ENCODE results near the gene LOXL1. TPM values are rescaled to one million over a fixed set of nuclear protein-coding genes. Genes with fewer than 3 reads are reported as not detected.

LOXL1 gene
- polyA plus RNA-seq, 1 of the 3 experiments (the other 2 are of a cell fraction), result 50.3 TPM

DNA sequence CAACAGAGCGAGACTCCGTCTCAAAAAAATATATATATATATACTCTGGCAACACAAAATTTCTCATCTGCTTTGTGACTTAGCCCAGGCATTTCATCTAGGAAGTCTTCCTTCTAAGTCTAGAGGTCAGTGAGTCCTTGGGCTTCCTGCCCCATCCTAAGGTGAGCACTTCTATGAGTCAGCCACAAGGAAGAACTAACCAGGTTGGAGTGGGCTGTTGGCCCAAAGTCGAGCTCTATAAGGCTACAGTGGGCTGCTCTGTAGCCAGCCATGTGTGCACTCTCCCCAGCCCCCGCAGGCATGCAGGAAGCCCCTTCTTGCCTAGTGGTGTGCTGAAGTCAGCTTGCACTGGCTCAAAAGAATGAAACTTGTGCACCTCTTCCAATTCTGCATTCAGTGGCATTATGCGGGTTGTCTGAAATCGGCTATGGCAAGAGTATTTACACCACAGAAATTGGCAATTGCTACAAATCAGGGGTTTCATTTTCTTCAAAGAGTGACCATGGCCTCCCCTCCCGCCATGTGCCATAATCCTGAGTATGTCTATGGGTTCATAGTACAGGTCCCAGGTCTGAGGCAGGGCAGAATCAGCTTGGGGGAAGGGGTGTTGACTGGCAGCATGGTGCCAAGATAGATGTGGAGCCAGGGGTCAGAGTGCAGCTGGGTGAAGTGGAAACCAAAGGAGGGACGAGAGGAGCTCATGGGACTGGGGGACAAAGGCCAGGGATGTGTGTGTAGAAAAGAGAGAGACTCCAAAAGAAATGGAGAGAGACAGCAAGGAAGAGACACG is 22.0 kb upstream of the LOXL1 start:
- H3K27me3 ChIP-seq (ENCODE audit: insufficient read depth), result no peaks in the 10 kb centered on the region
- H3F3A ChIP-seq (replicated peaks; ENCODE audit: insufficient read depth), result no peaks in the 10 kb centered on the region
- H3K36me3 ChIP-seq (replicated peaks in 1 of 2; ENCODE audit: control insufficient read depth in 1 of 2, insufficient read depth in 2 of 2, low read length in 1 of 2), result no peaks in the 10 kb centered on the region
- H3K9me3 ChIP-seq, result no peaks in the 10 kb centered on the region
- H3K79me2 ChIP-seq (ENCODE audit: insufficient read depth), result no peaks in the 10 kb centered on the region
- 88% methylated on average over 8 of the region's 9 CpGs for WGBS (ENCODE audit: low lambda C conversion rate)
- no peak overlapping the region for H3K27ac ChIP-seq (ENCODE audit: low read depth in 2 of 2, low read length in 1 of 2)
- H3K9ac ChIP-seq, result no peak overlapping the region
- DNase-seq, result no peak
- ChIA-PET CTCF (interaction anchor here (1.1 to 13.4 kb wide), 3 partner anchors 9 to 204 kb away, joined by 4 to 148 read pairs (median 93); partner anchors contain the start of gene TBC1D21), POLR2A (no interaction called here)
- H3K4me2 ChIP-seq, result no peak overlapping the region
- peaks cover 10 to 12% of the 10 kb centered on the region in 2 experiments; a peak in 2 of 4 replicates for H3K4me1 ChIP-seq (ENCODE audit: control insufficient read depth in 1 of 2, insufficient read depth in 2 of 2, low read depth in 1 of 2, low read length in 1 of 2)
- no peak overlapping the region for H2AFZ ChIP-seq (ENCODE audit: low read depth)
- TF ChIP-seq SIN3A (IDR thresholded peaks at IDR 0.05; ENCODE audit: borderline replicate concordance, low read depth, low read length) (no peak), FOSL2 (IDR thresholded peaks at IDR 0.05; ENCODE audit: borderline replicate concordance, low read depth) (no peak), RAD21 (IDR thresholded peaks at IDR 0.05; ENCODE audit: low read length) (no peak), SMC3 (IDR thresholded peaks at IDR 0.05; ENCODE audit: low read depth, low read length) (no peak), MXI1 (IDR thresholded peaks at IDR 0.05; ENCODE audit: low read depth, low read length) (no peak), EZH2phosphoT487 (IDR thresholded peaks at IDR 0.05; ENCODE audit: borderline replicate concordance, low read depth) (no peak), RCOR1 (IDR thresholded peaks at IDR 0.05; ENCODE audit: low read length) (no peak), GABPA (IDR thresholded peaks at IDR 0.05; ENCODE audit: low read depth) (no peak), TEAD4 (IDR thresholded peaks at IDR 0.05; ENCODE audit: borderline replicate concordance, insufficient read depth) (no peak), YY1 (IDR thresholded peaks at IDR 0.05; ENCODE audit: low read depth) (no peak), JUND (IDR thresholded peaks at IDR 0.05) (no peak)
- TF ChIP-seq, protein P1, sequence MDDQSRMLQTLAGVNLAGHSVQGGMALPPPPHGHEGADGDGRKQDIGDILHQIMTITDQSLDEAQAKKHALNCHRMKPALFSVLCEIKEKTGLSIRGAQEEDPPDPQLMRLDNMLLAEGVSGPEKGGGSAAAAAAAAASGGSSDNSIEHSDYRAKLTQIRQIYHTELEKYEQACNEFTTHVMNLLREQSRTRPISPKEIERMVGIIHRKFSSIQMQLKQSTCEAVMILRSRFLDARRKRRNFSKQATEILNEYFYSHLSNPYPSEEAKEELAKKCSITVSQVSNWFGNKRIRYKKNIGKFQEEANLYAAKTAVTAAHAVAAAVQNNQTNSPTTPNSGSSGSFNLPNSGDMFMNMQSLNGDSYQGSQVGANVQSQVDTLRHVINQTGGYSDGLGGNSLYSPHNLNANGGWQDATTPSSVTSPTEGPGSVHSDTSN (IDR thresholded peaks at IDR 0.05), result no peak
- TF ChIP-seq, protein P2, sequence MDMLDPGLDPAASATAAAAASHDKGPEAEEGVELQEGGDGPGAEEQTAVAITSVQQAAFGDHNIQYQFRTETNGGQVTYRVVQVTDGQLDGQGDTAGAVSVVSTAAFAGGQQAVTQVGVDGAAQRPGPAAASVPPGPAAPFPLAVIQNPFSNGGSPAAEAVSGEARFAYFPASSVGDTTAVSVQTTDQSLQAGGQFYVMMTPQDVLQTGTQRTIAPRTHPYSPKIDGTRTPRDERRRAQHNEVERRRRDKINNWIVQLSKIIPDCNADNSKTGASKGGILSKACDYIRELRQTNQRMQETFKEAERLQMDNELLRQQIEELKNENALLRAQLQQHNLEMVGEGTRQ (IDR thresholded peaks at IDR 0.05; ENCODE audit: borderline replicate concordance, low read depth, low read length), result no peak
- TF ChIP-seq, protein P3, sequence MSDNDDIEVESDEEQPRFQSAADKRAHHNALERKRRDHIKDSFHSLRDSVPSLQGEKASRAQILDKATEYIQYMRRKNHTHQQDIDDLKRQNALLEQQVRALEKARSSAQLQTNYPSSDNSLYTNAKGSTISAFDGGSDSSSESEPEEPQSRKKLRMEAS (IDR thresholded peaks at IDR 0.05; ENCODE audit: low read depth), result no peak
- no peak overlapping the region for H3K4me3 ChIP-seq (ENCODE audit: low read depth in 2 of 2, low read length in 1 of 2)
- H4K20me1 ChIP-seq (ENCODE audit: insufficient read depth), result no peaks in the 10 kb centered on the region
- no peaks in the 10 kb centered on the region for H3K9me2 ChIP-seq

DNA sequence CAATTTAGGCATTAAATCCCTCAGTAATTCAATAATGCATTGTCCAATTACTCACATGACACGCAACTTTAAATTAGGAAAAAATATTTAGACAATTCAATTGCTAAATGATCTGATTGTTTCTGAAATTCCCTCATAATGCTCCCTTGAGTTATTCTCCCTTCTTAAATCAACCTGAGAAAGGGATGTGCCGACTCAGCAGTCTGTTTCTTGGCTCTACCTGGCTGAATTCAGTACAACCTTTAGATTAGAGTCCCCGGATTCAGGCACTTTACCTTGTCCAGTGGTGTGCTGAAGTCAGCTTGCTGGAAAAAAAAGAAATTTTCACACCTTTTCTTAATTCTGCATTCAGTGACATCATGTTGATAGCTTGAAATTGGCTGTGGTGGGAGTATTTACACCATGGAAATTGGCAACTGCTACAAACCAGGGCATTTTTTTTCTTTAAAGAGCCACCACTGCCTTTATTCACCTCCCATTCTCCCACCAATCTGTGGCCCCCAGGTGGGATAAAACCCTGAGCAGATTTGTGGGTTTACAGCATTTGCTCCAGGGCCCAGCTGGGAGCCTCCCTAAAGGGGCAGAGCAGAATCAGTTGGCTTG is 20.9 kb upstream of the LOXL1 start:
- WGBS (ENCODE audit: low lambda C conversion rate), result 70% methylated on average over 3 of the region's 3 CpGs
- no peaks in the 10 kb centered on the region for H3F3A ChIP-seq (replicated peaks; ENCODE audit: insufficient read depth)
- CTCF ChIA-PET, result interaction anchor here (3.7 to 13.4 kb wide), 4 partner anchors 10 to 204 kb away, joined by 19 to 148 read pairs (median 70); partner anchors contain the start of gene TBC1D21
- POLR2A ChIA-PET, result no interaction called here
- H3K36me3 ChIP-seq (replicated peaks in 1 of 2; ENCODE audit: control insufficient read depth in 1 of 2, insufficient read depth in 2 of 2, low read length in 1 of 2), result no peaks in the 10 kb centered on the region
- H3K9me2 ChIP-seq, result no peaks in the 10 kb centered on the region
- no peak overlapping the region for H3K4me3 ChIP-seq (ENCODE audit: low read depth in 2 of 2, low read length in 1 of 2)
- no peak overlapping the region for H3K4me2 ChIP-seq
- H3K27me3 ChIP-seq (ENCODE audit: insufficient read depth), result no peaks in the 10 kb centered on the region
- TF ChIP-seq RAD21 (IDR thresholded peaks at IDR 0.05; ENCODE audit: low read length) (no peak), NRF1 (IDR thresholded peaks at IDR 0.05; ENCODE audit: low read depth, low read length) (no peak)
- no peaks in the 10 kb centered on the region for H4K20me1 ChIP-seq (ENCODE audit: insufficient read depth)
- H3K79me2 ChIP-seq (ENCODE audit: insufficient read depth), result no peaks in the 10 kb centered on the region
- H3K9ac ChIP-seq, result no peak overlapping the region
- H3K27ac ChIP-seq (ENCODE audit: low read depth in 2 of 2, low read length in 1 of 2), result no peak overlapping the region
- no peak overlapping the region for H2AFZ ChIP-seq (ENCODE audit: low read depth)
- DNase-seq, result no peak
- peaks cover 2% of the 10 kb centered on the region in 2 experiments; a peak in 2 of 4 replicates for H3K4me1 ChIP-seq (ENCODE audit: control insufficient read depth in 1 of 2, insufficient read depth in 2 of 2, low read depth in 1 of 2, low read length in 1 of 2)
- H3K9me3 ChIP-seq, result no peaks in the 10 kb centered on the region
